ENCODE results near the gene CDH23. TPM values are rescaled to one million over a fixed set of nuclear protein-coding genes. Genes with fewer than 3 reads are reported as not detected.

The CDH23 gene
- total and polyA plus RNA-seq, 10 donors, result 2.0 to 19.9 (median 11.0) TPM

DNA sequence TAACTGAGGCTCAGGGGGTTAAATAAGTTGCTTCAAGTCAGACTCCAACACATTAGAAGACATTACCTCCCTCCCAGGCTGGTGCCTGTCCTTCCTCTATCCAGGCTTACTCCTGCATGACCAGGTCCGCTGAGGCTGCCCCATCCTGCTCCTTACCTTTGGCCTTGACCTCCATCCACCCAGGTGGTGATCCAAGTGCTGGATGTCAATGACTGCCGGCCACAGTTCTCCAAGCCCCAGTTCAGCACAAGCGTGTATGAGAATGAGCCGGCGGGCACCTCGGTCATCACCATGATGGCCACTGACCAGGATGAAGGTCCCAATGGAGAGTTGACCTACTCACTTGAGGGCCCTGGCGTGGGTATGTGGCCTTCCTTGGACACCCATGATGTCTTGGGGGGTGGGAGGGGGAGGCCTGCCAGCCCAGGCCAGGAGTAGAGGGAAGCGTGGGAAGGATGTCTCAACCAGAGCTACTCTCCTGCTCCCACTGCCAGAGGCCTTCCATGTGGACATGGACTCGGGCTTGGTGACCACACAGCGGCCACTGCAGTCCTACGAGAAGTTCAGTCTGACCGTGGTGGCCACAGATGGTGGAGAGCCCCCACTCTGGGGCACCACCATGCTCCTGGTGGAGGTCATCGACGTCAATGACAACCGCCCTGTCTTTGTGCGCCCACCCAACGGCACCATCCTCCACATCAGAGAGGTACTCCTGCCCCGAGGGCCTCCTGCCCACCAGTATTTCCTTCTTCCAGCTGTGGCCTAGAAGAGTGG lies 406.2 kb downstream of the CDH23 start:
- H3K27ac ChIP-seq, result no peak overlapping the region
- intact Hi-C loops (cut with DNase I; ENCODE audit: low total_unique reads), result no loop called here
- WGBS, 5 donors, result 86 to 95% (median 91%) methylated on average over 10 to 18 of the region's 18 CpGs
- peaks cover 4 to 68% (median 33%) of the 10 kb centered on the region in 6 donors for H3K4me1 ChIP-seq
- H3K36me3 ChIP-seq, result no peaks in the 10 kb centered on the region
- H3K9me3 ChIP-seq, result no peaks in the 10 kb centered on the region
- TF ChIP-seq, protein P1, sequence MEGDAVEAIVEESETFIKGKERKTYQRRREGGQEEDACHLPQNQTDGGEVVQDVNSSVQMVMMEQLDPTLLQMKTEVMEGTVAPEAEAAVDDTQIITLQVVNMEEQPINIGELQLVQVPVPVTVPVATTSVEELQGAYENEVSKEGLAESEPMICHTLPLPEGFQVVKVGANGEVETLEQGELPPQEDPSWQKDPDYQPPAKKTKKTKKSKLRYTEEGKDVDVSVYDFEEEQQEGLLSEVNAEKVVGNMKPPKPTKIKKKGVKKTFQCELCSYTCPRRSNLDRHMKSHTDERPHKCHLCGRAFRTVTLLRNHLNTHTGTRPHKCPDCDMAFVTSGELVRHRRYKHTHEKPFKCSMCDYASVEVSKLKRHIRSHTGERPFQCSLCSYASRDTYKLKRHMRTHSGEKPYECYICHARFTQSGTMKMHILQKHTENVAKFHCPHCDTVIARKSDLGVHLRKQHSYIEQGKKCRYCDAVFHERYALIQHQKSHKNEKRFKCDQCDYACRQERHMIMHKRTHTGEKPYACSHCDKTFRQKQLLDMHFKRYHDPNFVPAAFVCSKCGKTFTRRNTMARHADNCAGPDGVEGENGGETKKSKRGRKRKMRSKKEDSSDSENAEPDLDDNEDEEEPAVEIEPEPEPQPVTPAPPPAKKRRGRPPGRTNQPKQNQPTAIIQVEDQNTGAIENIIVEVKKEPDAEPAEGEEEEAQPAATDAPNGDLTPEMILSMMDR (IDR thresholded peaks at IDR 0.05 in 8 of 11, conservative IDR thresholded peaks at IDR 0.05 in 3 of 11), result no peak
- TF ChIP-seq POLR2A (IDR thresholded peaks at IDR 0.05), result no peak
- peak in 1 of 3 donors; percentile 25 for TF ChIP-seq POLR2AphosphoS5 (IDR thresholded peaks at IDR 0.05)
- H3K4me3 ChIP-seq, result no peak overlapping the region
- H3K27me3 ChIP-seq (replicated peaks in 1 of 7), result no peaks in the 10 kb centered on the region
- DNase-seq, result peak; percentile 65

DNA sequence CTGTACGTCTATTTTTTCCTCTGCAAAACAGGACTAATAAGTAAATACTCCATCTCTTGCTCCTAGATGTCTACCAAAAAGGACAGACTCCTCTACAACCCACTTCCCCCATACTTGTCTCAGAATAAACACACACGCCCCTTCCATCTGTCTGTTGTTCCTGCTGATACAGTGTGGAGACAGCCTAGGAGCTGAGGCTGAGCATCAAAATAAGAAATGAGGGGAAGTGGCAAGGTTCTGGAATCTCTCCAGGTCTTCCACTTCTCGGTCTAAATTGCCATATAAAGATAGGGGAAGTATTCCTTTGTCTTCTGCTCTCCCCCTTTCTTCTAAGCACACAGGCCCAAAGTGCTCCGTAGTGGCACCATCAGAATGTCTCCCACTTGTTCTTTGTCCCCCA lies 407.4 kb downstream of the CDH23 start:
- no peaks in the 10 kb centered on the region for H3K27me3 ChIP-seq (replicated peaks in 1 of 7)
- H3K4me3 ChIP-seq, result no peak overlapping the region
- no peaks in the 10 kb centered on the region for H3K9me3 ChIP-seq
- intact Hi-C loops (cut with DNase I; ENCODE audit: low total_unique reads), result no loop called here
- H3K27ac ChIP-seq, result peak overlapping the region in 1 of 8 donors; percentile 4
- peaks cover 0 to 56% (median 26%) of the 10 kb centered on the region in 6 donors for H3K4me1 ChIP-seq
- WGBS, 5 donors, result 20 to 33% (median 29%) methylated on average over 4 of the region's 4 CpGs
- peak; percentile 11 for DNase-seq
- TF ChIP-seq, protein P1 (IDR thresholded peaks at IDR 0.05 in 8 of 11, conservative IDR thresholded peaks at IDR 0.05 in 3 of 11), result no peak
- TF ChIP-seq POLR2AphosphoS5 (IDR thresholded peaks at IDR 0.05) (no peak), POLR2A (IDR thresholded peaks at IDR 0.05) (no peak)
- no peaks in the 10 kb centered on the region for H3K36me3 ChIP-seq

DNA sequence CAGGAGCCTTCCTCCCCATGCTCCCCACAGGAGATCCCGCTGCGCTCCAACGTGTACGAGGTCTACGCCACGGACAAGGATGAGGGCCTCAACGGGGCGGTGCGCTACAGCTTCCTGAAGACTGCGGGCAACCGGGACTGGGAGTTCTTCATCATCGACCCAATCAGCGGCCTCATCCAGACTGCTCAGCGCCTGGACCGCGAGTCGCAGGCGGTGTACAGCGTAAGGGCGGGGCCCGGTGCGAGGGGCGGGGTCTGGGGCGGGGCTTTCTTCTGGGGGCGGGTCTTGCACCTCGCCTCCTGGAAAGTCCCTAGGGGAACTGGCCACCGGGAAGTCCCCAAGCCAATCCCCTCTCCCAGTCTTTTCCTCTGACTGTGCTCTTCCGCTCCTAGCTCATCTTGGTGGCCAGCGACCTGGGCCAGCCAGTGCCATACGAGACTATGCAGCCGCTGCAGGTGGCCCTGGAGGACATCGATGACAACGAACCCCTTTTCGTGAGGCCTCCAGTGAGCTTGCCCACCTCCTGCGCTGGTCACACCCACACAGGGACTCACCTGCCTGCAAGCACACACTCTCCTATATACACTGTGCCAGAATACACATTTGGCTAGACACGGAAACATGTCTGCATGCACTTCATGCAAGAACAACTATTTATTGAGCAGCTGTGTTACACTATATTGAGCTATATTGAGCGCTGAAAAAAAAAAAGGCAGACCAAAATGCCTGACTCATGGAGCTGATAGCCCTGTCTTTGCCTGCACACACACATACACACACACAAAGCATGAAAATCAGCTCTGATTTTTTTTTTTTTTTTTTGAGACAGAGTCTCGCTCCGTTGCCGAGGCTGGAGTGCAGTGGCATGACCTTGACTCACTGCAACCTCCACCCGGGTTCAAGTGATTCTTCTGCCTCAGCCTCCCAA lies 409.3 kb downstream of the CDH23 start:
- WGBS, 5 donors, result 48 to 64% (median 52%) methylated on average over 35 to 41 of the region's 41 CpGs
- Histone ChIP-seq H3K9me3 (no peaks in the 10 kb centered on the region), H3K4me1 (peaks cover 0 to 37% (median 24%) of the 10 kb centered on the region in 6 donors), H3K27ac (peak overlapping the region in 2 of 8 donors; percentile 17 to 54), H3K4me3 (no peak overlapping the region), H3K27me3 (replicated peaks in 1 of 7) (no peaks in the 10 kb centered on the region), H3K36me3 (peaks cover 0 to 19% (median 0%) of the 10 kb centered on the region in 6 donors)
- peak; percentile 81 for DNase-seq
- intact Hi-C loops (cut with DNase I; ENCODE audit: low total_unique reads), result no loop called here
- no peak for TF ChIP-seq POLR2A (IDR thresholded peaks at IDR 0.05)
- peak; percentile 31 to 66 (median 58) for TF ChIP-seq POLR2AphosphoS5 (IDR thresholded peaks at IDR 0.05)

DNA sequence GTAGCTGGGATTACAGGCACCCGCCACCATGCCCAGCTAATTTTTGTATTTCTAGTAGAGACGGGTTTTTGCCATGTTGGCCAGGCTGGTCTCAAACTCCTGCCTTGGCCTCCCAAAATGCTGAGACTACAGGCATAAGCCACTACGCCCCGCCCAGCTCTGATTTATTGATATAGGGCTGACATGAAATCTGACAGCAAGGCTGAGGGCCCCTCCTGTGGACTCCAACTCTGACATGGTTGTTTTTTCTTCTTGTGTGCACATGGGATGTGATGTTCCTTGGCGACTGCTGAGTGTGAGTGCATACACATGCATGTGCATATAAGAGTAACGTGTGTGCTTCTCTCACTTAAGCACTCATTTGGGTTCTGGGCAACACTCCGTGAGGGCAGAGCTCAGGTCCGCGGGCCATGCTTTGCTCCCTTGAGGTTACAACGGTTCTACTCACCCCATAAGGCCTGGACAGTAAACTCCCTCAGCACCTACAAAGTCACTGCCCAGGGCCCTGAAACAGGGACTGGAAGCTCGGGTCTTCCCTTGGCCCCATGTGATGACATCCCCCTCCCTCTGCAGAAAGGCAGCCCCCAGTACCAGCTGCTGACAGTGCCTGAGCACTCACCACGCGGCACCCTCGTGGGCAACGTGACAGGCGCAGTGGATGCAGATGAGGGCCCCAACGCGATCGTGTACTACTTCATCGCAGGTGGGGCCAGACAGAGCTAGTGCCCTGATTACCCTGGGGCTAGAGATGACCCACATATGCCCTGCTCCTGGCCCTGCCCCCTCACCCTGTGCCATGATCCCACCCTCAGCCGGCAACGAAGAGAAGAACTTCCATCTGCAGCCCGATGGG lies 410.2 kb downstream of the CDH23 start:
- peak; percentile 69 for DNase-seq
- Histone ChIP-seq H3K9me3 (no peaks in the 10 kb centered on the region), H3K36me3 (peaks cover 0 to 25% (median 0%) of the 10 kb centered on the region in 6 donors), H3K27me3 (replicated peaks in 1 of 7) (no peaks in the 10 kb centered on the region), H3K4me1 (peaks cover 0 to 37% (median 23%) of the 10 kb centered on the region in 6 donors), H3K4me3 (no peak overlapping the region), H3K27ac (peak overlapping the region in 1 of 8 donors; percentile 2)
- WGBS, 5 donors, result 89 to 94% (median 93%) methylated on average over 16 to 23 of the region's 23 CpGs
- no peak for TF ChIP-seq POLR2AphosphoS5 (IDR thresholded peaks at IDR 0.05)
- TF ChIP-seq POLR2A (IDR thresholded peaks at IDR 0.05), result no peak
- TF ChIP-seq, protein P1 (IDR thresholded peaks at IDR 0.05 in 8 of 11, conservative IDR thresholded peaks at IDR 0.05 in 3 of 11), result no peak
- intact Hi-C loops (cut with DNase I; ENCODE audit: low total_unique reads), result no loop called here
